ENCODE results near the gene CSNK2B.

Gene CSNK2B

GRCh38 chr6:31677955-31678354 is 12.1 kb downstream of the CSNK2B start:
- peaks cover 12% of the 10 kb centered on the region for H3K4me1 ChIP-seq
- H3K27me3 ChIP-seq (ENCODE audit: low read depth), result no peaks in the 10 kb centered on the region
- in situ Hi-C loops (cut with MboI; ENCODE audit: low sequenced_read_pairs), result no loop called here
- H3K36me3 ChIP-seq (replicated peaks), result peaks cover 6% of the 10 kb centered on the region
- H3K4me3 ChIP-seq, result no peak overlapping the region
- H3K9me3 ChIP-seq, result no peaks in the 10 kb centered on the region
- no peak for DNase-seq (ENCODE audit: low spot score in 2 of 2)

- DNase-seq (ENCODE audit: low spot score in 2 of 2), result peak; percentile 84 to 87
- in situ Hi-C loops (cut with MboI; ENCODE audit: low sequenced_read_pairs), result no loop called here
- H3K4me3 ChIP-seq, result peak within 1 kb of the TSS; percentile 30
- H3K4me1 ChIP-seq, result peaks cover 12% of the 10 kb centered on the region
- no peaks in the 10 kb centered on the region for H3K36me3 ChIP-seq (replicated peaks)
- no peaks in the 10 kb centered on the region for H3K27me3 ChIP-seq (ENCODE audit: low read depth)
- no peaks in the 10 kb centered on the region for H3K9me3 ChIP-seq
Observed at GRCh38 chr6:31680226-31681134, 14.6 kb downstream of the CSNK2B start, which contains the start of gene LY6G5C. LY6G5C (minus strand) TSS chr6:31681067; CDS start chr6:31680373, 694 bp downstream.

GRCh38 chr6:31681135-31681671 is 15.3 kb downstream of the CSNK2B start:
- Histone ChIP-seq H3K4me1 (peaks cover 12% of the 10 kb centered on the region), H3K27me3 (ENCODE audit: low read depth) (no peaks in the 10 kb centered on the region), H3K9me3 (no peaks in the 10 kb centered on the region), H3K4me3 (peak overlapping the region; percentile 30), H3K36me3 (replicated peaks) (no peaks in the 10 kb centered on the region)
- in situ Hi-C loops (cut with MboI; ENCODE audit: low sequenced_read_pairs), result no loop called here
- peak in 1 of 2 experiments; percentile 63 for DNase-seq (ENCODE audit: low spot score in 2 of 2)

GRCh38 chr6:31683591-31683990 is 17.7 kb downstream of the CSNK2B start:
- peaks cover 12% of the 10 kb centered on the region for H3K4me1 ChIP-seq
- in situ Hi-C loops (cut with MboI; ENCODE audit: low sequenced_read_pairs), result no loop called here
- H3K4me3 ChIP-seq, result no peak overlapping the region
- H3K27me3 ChIP-seq (ENCODE audit: low read depth), result no peaks in the 10 kb centered on the region
- H3K9me3 ChIP-seq, result no peaks in the 10 kb centered on the region
- peaks cover 13% of the 10 kb centered on the region for H3K36me3 ChIP-seq (replicated peaks)
- no peak for DNase-seq (ENCODE audit: low spot score in 2 of 2)

GRCh38 chr6:31686483-31686882 is 20.6 kb downstream of the CSNK2B start:
- in situ Hi-C loops (cut with MboI; ENCODE audit: low sequenced_read_pairs), result no loop called here
- Histone ChIP-seq H3K9me3 (no peaks in the 10 kb centered on the region), H3K4me1 (peaks cover 2% of the 10 kb centered on the region), H3K36me3 (replicated peaks) (peaks cover 36% of the 10 kb centered on the region), H3K27me3 (ENCODE audit: low read depth) (no peaks in the 10 kb centered on the region), H3K4me3 (no peak overlapping the region)
- no peak for DNase-seq (ENCODE audit: low spot score in 2 of 2)

- in situ Hi-C loops (cut with MboI; ENCODE audit: low sequenced_read_pairs), result no loop called here
- no peaks in the 10 kb centered on the region for H3K4me1 ChIP-seq
- H3K9me3 ChIP-seq, result no peaks in the 10 kb centered on the region
- no peak overlapping the region for H3K4me3 ChIP-seq
- H3K36me3 ChIP-seq (replicated peaks), result peaks cover 36% of the 10 kb centered on the region
- H3K27me3 ChIP-seq (ENCODE audit: low read depth), result no peaks in the 10 kb centered on the region
- DNase-seq (ENCODE audit: low spot score in 2 of 2), result no peak
Observed at GRCh38 chr6:31687321-31687720, 21.4 kb downstream of the CSNK2B start.

GRCh38 chr6:31687860-31688693 is 22.2 kb downstream of the CSNK2B start:
- no peaks in the 10 kb centered on the region for H3K4me1 ChIP-seq
- no peaks in the 10 kb centered on the region for H3K27me3 ChIP-seq (ENCODE audit: low read depth)
- in situ Hi-C loops (cut with MboI; ENCODE audit: low sequenced_read_pairs), result no loop called here
- DNase-seq (ENCODE audit: low spot score in 2 of 2), result no peak
- H3K4me3 ChIP-seq, result no peak overlapping the region
- no peaks in the 10 kb centered on the region for H3K9me3 ChIP-seq
- peaks cover 40% of the 10 kb centered on the region for H3K36me3 ChIP-seq (replicated peaks)

- Histone ChIP-seq H3K4me1 (no peaks in the 10 kb centered on the region), H3K27me3 (ENCODE audit: low read depth) (no peaks in the 10 kb centered on the region), H3K36me3 (replicated peaks) (peaks cover 46% of the 10 kb centered on the region), H3K9me3 (no peaks in the 10 kb centered on the region), H3K4me3 (no peak overlapping the region)
- peak in 1 of 2 experiments; percentile 35 for DNase-seq (ENCODE audit: low spot score in 2 of 2)
- in situ Hi-C loops (cut with MboI; ENCODE audit: low sequenced_read_pairs), result no loop called here
Observed at GRCh38 chr6:31689249-31690110, 23.6 kb downstream of the CSNK2B start.

- H3K4me3 ChIP-seq, result no peak overlapping the region
- no peaks in the 10 kb centered on the region for H3K27me3 ChIP-seq (ENCODE audit: low read depth)
- H3K4me1 ChIP-seq, result no peaks in the 10 kb centered on the region
- DNase-seq (ENCODE audit: low spot score in 2 of 2), result no peak
- in situ Hi-C loops (cut with MboI; ENCODE audit: low sequenced_read_pairs), result no loop called here
- H3K36me3 ChIP-seq (replicated peaks), result peaks cover 52% of the 10 kb centered on the region
- no peaks in the 10 kb centered on the region for H3K9me3 ChIP-seq
Observed at GRCh38 chr6:31690231-31691077, 24.6 kb downstream of the CSNK2B start.

- no peak for DNase-seq (ENCODE audit: low spot score in 2 of 2)
- in situ Hi-C loops (cut with MboI; ENCODE audit: low sequenced_read_pairs), result no loop called here
- H3K4me1 ChIP-seq, result no peaks in the 10 kb centered on the region
- H3K9me3 ChIP-seq, result no peaks in the 10 kb centered on the region
- peaks cover 52% of the 10 kb centered on the region for H3K36me3 ChIP-seq (replicated peaks)
- no peak overlapping the region for H3K4me3 ChIP-seq
- no peaks in the 10 kb centered on the region for H3K27me3 ChIP-seq (ENCODE audit: low read depth)
Observed at GRCh38 chr6:31691078-31691463, 25.2 kb downstream of the CSNK2B start.

- Histone ChIP-seq H3K27me3 (ENCODE audit: low read depth) (no peaks in the 10 kb centered on the region), H3K4me3 (no peak overlapping the region), H3K9me3 (no peaks in the 10 kb centered on the region), H3K4me1 (no peaks in the 10 kb centered on the region), H3K36me3 (replicated peaks) (peaks cover 52% of the 10 kb centered on the region)
- in situ Hi-C loops (cut with MboI; ENCODE audit: low sequenced_read_pairs), result no loop called here
- no peak for DNase-seq (ENCODE audit: low spot score in 2 of 2)
Observed at GRCh38 chr6:31691564-31692108, 25.8 kb downstream of the CSNK2B start.

- Histone ChIP-seq H3K36me3 (replicated peaks) (peaks cover 53% of the 10 kb centered on the region), H3K9me3 (no peaks in the 10 kb centered on the region), H3K4me3 (no peak overlapping the region), H3K4me1 (no peaks in the 10 kb centered on the region), H3K27me3 (ENCODE audit: low read depth) (no peaks in the 10 kb centered on the region)
- no peak for DNase-seq (ENCODE audit: low spot score in 2 of 2)
- in situ Hi-C loops (cut with MboI; ENCODE audit: low sequenced_read_pairs), result no loop called here
Observed at GRCh38 chr6:31692353-31692752, 26.5 kb downstream of the CSNK2B start.
